Prostate gland (tissue), 2 donors: ENCODE data around the gene FGF2. TPM values are rescaled to one million over a fixed set of nuclear protein-coding genes. Genes with fewer than 3 reads are reported as not detected.

Experiments used
- DNase-seq: peaks from one replicate; pipeline ENCODE4 v3.0.0-alpha.2; 2019; ENCODE audit warnings: low spot score
- H3K27ac ChIP-seq, 2 donors: fragments of 200-600 bp; sonication (generic); 2 replicates each; pipeline ENCODE4 v1.5.1; 2017 to 2019
- H3K27me3 ChIP-seq: fragments of 200-600 bp; sonication (generic); replicated peaks from 2 replicates; pipeline ENCODE4 v1.5.1; 2019; ENCODE audit not compliant: insufficient read depth
- H3K36me3 ChIP-seq, 2 donors: fragments of 200-600 bp; sonication (generic); 1 replicate in 1 of 2; 2 replicates in 1 of 2; pipeline versions ENCODE4 v1.5.1 to v1.8.1; 2017 to 2019
- H3K4me1 ChIP-seq: fragments of 200-600 bp; sonication (generic); replicated peaks from 2 replicates; pipeline ENCODE4 v1.5.1; 2019
- H3K4me3 ChIP-seq, 2 donors: fragments of 200-600 bp; sonication (generic); 2 replicates each; pipeline ENCODE4 v1.5.1; 2017 to 2019
- H3K9me3 ChIP-seq: fragments of 200-600 bp; sonication (generic); 2 replicates; pipeline ENCODE4 v1.5.1; 2017
- CTCF ChIP-seq, 4 experiments: fragments of 200-600 bp in 2 of 4; fragments of 450-650 bp in 2 of 4; sonication (generic) in 2 of 4; IDR thresholded peaks; 1 replicate in 3 of 4; 2 replicates in 1 of 4; pipeline ENCODE4 v1.5.1; 2016 to 2019; ENCODE audit warnings: antibody characterized with exemption in 4 of 4, mild to moderate bottlenecking in 2 of 4, moderate library complexity in 2 of 4
- POLR2A ChIP-seq: fragments of 450-650 bp; IDR thresholded peaks from one replicate; pipeline ENCODE4 v1.6.1; 2016; ENCODE audit warnings: antibody characterized with exemption, mild to moderate bottlenecking
- POLR2AphosphoS5 ChIP-seq: sonication (generic); formaldehyde crosslinking; IDR thresholded peaks from one replicate; pipeline ENCODE4 v1.6.1; 2017; ENCODE audit warnings: antibody characterized with exemption
- WGBS: methylation state at CpG from one replicate; pipeline ENCODE4 v1.1.5; 2018; 5-methylcytosine and 5-hydroxymethylcytosine counted together
- intact Hi-C: fragments of 100-400 bp; cut with DNase I; formaldehyde crosslinking; loops from one replicate; pipeline ENCODE4 v1.14.2; 2022
- total RNA-seq, 2 donors: library from RNA; depleted of rRNA; stranded (reverse); fragments of >200 nt; gene quantifications; one replicate each; pipeline ENCODE4 v1.1.0, GENCODE V29; 2016

FGF2 gene
- total RNA-seq, 2 donors from 2014 or later = 4.4 to 4.8 TPM

- Histone ChIP-seq H3K9me3 (no peaks in the 10 kb centered on the region), H3K27ac (no peak overlapping the region), H3K36me3 (no peaks in the 10 kb centered on the region), H3K4me1 (no peaks in the 10 kb centered on the region), H3K4me3 (no peak overlapping the region), H3K27me3 (no peaks in the 10 kb centered on the region)
- intact Hi-C loops = no loop called here
- TF ChIP-seq POLR2AphosphoS5 (no peak), CTCF (IDR thresholded peaks at IDR 0.05) (no peak), POLR2A (no peak)
- no peak for DNase-seq
Observed at GRCh38 chr4:122903766-122904288, 77.2 kb downstream of the FGF2 start.

- TF ChIP-seq POLR2A (no peak), POLR2AphosphoS5 (no peak), CTCF (IDR thresholded peaks at IDR 0.05) (no peak)
- H3K4me3 ChIP-seq = no peak overlapping the region
- no peak for DNase-seq
- no peak overlapping the region for H3K27ac ChIP-seq
- intact Hi-C loops = no loop called here
- H3K4me1 ChIP-seq = no peaks in the 10 kb centered on the region
- 94% methylated on average over 7 of the region's 7 CpGs for WGBS
- H3K36me3 ChIP-seq = no peaks in the 10 kb centered on the region
- no peaks in the 10 kb centered on the region for H3K27me3 ChIP-seq
- no peaks in the 10 kb centered on the region for H3K9me3 ChIP-seq
Observed at GRCh38 chr4:122906859-122907305, 80.3 kb downstream of the FGF2 start.

- 87% methylated on average over 1 of the region's 1 CpG for WGBS
- Histone ChIP-seq H3K27me3 (no peaks in the 10 kb centered on the region), H3K36me3 (no peaks in the 10 kb centered on the region), H3K4me3 (no peak overlapping the region), H3K27ac (no peak overlapping the region), H3K4me1 (no peaks in the 10 kb centered on the region), H3K9me3 (no peaks in the 10 kb centered on the region)
- intact Hi-C loops = no loop called here
- no peak for TF ChIP-seq POLR2A
- TF ChIP-seq POLR2AphosphoS5 = no peak
- TF ChIP-seq CTCF (IDR thresholded peaks at IDR 0.05) = no peak
- no peak for DNase-seq
Observed at GRCh38 chr4:122908223-122908622, 81.6 kb downstream of the FGF2 start.

- Histone ChIP-seq H3K4me1 (no peaks in the 10 kb centered on the region), H3K27me3 (no peaks in the 10 kb centered on the region), H3K4me3 (no peak overlapping the region), H3K9me3 (no peaks in the 10 kb centered on the region), H3K36me3 (no peaks in the 10 kb centered on the region), H3K27ac (no peak overlapping the region)
- no peak for DNase-seq
- 64% methylated on average over 2 of the region's 2 CpGs for WGBS
- intact Hi-C loops = loop anchor here (5.0 kb wide), 1 partner anchor 152 kb away; no protein-coding TSS in a partner anchor
- no peak for TF ChIP-seq CTCF (IDR thresholded peaks at IDR 0.05)
- TF ChIP-seq POLR2AphosphoS5 = no peak
- no peak for TF ChIP-seq POLR2A
Observed at GRCh38 chr4:122909683-122910082, 83.1 kb downstream of the FGF2 start.

GRCh38 chr4:122911588-122911987, 85.0 kb downstream of the FGF2 start:
- DNase-seq = no peak
- WGBS = 80% methylated on average over 1 of the region's 1 CpG
- Histone ChIP-seq H3K27me3 (no peaks in the 10 kb centered on the region), H3K27ac (no peak overlapping the region), H3K4me1 (no peaks in the 10 kb centered on the region), H3K4me3 (no peak overlapping the region), H3K36me3 (no peaks in the 10 kb centered on the region), H3K9me3 (no peaks in the 10 kb centered on the region)
- intact Hi-C loops = loop anchor here (5.0 kb wide), 1 partner anchor 154 kb away; no protein-coding TSS in a partner anchor
- TF ChIP-seq POLR2AphosphoS5 (no peak), POLR2A (no peak), CTCF (IDR thresholded peaks at IDR 0.05) (no peak)
